ENCODE results near the gene MCF2L2.

MCF2L2 gene

DNA sequence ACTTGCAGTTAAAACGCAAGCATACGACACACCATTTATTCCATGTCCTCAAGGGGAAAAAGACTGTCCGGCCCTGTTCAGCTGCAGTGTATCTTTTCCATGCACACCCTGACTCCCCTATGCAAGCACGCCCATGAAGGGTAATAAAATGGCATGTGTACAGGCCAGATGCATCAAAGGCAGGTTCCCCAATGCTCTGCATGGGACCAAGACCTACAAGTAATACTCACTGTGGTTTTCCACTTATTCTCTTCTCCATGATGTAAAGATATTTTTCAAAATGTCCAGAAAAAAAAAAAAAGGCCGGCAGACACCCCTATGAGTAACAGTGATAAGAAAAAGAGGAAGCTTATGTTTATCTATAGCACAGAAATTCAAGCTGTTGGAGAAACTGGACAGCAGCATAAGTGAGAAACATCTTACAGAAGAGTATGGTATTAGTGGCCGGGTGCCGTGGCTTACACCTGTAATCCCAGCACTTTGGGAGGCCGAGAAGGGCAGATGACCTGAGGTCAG lies 70.8 kb downstream of the MCF2L2 start:
- no peak for DNase-seq

- DNase-seq = no peak
These were observed 71.5 kb downstream of the MCF2L2 start for GRCh38 chr3:183356920-183357319.

DNA sequence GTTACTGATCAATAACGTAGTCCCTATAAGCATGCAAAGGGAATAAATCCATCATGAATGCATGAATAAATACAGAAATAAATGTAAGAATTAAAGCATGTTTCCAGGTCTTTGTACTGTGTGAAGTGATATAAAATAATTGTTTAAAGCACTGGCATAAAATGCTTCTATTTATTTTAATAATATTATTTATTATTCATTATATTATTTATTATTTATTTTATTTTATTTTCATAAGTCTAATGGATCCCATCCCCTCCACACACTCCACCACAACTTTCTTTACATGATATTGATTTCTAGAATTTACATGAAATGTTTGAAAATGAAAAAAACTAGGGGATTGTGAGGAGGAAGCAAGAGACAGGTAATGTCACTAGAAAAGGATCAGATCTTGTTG lies 73.5 kb downstream of the MCF2L2 start:
- no peak for DNase-seq

DNA sequence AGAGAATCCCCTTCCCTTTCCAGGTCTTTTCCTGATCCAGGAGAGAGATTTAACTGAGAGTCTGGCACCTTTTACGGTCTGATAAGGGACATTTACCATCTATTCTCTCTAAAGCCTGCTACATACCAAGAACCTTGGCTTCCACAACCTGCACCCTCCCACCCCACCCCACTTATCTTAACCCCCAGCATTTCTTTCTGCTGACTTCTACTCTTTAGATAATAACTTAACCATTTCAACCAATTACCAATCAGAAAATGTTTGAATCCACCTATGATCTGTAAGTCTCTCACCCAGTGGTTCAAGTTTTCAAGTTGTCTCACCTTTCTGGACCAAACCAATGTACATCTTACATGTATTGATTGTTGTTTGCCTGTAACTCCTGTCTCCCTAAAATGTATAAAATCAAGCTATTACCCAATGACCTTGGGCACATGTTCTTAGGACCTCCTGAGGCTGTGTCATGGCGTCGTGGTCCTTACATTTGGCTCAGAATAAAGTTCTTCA lies 74.0 kb downstream of the MCF2L2 start:
- DNase-seq = no peak

GRCh38 chr3:183353421-183353820 lies 75.0 kb downstream of the MCF2L2 start:
- DNase-seq = no peak

GRCh38 chr3:183350164-183350563 lies 78.3 kb downstream of the MCF2L2 start:
- DNase-seq = no peak

- no peak for DNase-seq
These were observed 78.8 kb downstream of the MCF2L2 start for GRCh38 chr3:183349421-183350157.

GRCh38 chr3:183342824-183343223 lies 85.6 kb downstream of the MCF2L2 start:
- no peak for DNase-seq

GRCh38 chr3:183341545-183342288 lies 86.7 kb downstream of the MCF2L2 start:
- DNase-seq = no peak

DNA sequence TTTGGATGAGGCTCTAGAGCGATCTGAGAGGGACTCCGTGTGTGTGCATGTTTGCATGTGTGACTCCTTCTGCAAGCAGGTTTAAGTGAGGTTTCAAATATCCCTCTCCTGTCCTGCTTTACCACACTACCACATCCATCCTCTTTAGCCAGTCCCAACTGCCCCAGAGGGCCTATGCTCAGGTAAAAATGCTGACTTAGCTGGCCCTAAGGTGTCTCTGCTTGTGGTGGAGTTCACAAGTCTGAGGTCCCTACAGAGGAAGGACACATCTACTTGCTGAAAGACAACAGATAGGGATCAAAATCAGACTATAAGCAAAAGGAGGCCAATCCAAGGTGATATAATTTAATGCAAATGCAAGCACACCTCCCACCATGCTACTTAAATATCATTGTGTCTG lies 88.2 kb downstream of the MCF2L2 start:
- no peak for DNase-seq

DNA sequence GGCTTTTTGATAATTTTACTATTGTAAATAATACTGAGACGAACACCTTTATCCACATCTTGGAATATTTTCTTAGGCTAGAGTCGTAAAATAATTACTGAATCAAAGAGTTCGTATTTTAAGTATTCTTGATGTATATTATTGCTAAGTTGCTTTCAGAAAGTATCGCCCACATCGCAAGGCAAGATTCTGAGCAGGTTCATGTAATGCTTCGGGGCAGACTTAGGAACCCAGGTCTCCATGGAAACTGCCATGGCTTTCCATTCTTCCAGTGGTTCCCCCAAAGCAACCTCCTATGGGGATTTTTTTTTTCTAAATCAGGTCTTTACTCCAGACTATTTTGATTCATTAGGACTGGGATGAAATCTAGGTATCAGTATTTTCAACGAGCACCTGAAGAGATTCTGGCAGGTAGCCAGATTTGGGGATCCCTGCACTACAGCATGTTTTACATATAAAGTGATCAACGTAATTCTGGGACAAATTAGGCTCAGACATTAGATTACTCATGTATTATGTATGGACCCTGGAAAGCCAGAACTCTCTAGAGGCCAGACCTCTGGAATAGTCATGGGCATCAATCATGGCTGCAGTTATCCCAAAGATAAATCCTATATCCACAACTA lies 88.8 kb downstream of the MCF2L2 start:
- DNase-seq = no peak

DNA sequence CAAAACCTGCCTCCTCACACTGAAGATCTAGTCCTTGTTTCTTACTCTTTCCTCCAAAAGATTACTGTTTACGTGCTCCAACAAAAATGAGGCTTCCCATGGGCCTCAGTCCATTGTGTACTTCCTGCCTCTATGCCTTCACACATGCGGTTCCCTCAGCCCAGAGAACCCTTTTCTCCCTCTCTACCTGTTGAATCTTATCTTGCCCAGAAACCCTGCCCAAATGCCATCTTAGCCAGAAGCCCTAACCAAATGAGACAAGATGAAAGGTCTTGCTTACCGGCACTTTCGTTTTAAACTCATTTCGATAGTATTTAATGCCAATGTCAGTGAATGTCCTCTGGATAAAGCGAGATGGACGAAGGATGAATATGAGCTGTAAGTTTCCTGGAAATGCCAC lies 89.9 kb downstream of the MCF2L2 start:
- no peak for DNase-seq

GRCh38 chr3:183332487-183332886 lies 95.9 kb downstream of the MCF2L2 start:
- no peak for DNase-seq

DNA sequence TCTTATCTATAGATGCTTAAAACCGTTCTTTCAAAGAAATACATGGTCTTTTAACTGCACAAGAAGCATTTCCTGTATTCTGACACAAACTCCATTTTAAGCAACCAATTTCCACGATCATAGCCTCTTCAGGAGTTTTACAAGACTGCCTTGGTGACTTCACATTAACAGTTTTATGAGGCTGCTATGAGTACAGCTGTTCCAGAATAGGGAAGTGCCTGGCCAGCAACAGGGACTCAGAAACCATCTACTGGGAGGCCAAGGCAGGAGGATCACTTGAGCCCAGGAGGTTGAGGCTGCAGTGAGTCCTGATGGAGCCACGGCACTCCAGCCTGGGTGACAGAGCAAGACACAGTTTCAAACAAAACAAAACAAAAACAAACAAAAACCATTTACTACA lies 96.9 kb downstream of the MCF2L2 start:
- no peak for DNase-seq

GRCh38 chr3:183330881-183331280 lies 97.5 kb downstream of the MCF2L2 start:
- DNase-seq = no peak

- no peak for DNase-seq
These were observed 98.9 kb downstream of the MCF2L2 start for GRCh38 chr3:183329543-183329942.

GRCh38 chr3:183328823-183329222 lies 99.6 kb downstream of the MCF2L2 start:
- no peak for DNase-seq

DNA sequence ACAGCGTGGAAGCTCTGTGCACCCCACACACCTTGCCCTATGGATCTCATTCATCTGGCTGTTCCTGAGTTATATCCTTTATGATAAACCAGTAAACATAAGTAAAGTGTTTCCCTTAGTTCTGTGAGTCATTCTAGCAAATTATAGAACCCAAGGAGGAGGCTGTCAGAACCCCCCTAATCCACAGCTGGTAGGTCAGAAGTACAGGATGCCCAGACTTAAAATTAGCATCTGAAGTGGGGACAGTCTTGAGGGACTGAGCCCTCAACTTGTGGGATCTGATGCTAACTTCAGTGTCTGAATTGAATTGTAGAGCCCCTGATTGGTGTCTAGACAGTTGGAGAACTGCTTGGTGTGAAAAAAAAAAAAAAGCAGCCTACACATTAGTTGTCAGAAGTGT lies 100.3 kb downstream of the MCF2L2 start:
- no peak for DNase-seq

- DNase-seq = no peak
These were observed 101.1 kb downstream of the MCF2L2 start for GRCh38 chr3:183327343-183327742.

GRCh38 chr3:183324083-183324482 lies 104.3 kb downstream of the MCF2L2 start:
- DNase-seq = no peak

- DNase-seq = no peak
These were observed 109.0 kb downstream of the MCF2L2 start for GRCh38 chr3:183319371-183319770.

- DNase-seq = no peak
These were observed 109.5 kb downstream of the MCF2L2 start for GRCh38 chr3:183318877-183319276.

Measured in CD4-positive, alpha-beta T cell treated with Interleukin-6 for 4 hours (primary cell).